Gastrocnemius medialis (tissue), 4 donors: ENCODE measurements around the gene PTPRF. TPM values are rescaled to one million over a fixed set of nuclear protein-coding genes. Genes with fewer than 3 reads are reported as not detected.

Experiments used
- ATAC-seq, 2 donors: fragments of 150-250 bp; one replicate each; pipeline ENCODE4 v1.9.1; 2016
- DNase-seq, 2 donors: peaks; one replicate each; pipeline ENCODE4 v3.0.0-alpha.2; 2019
- H3K27ac ChIP-seq, 4 donors: fragments of 200-600 bp; sonication (generic); 1 replicate in 1 of 4; 2 replicates in 3 of 4; pipeline ENCODE4 v1.5.1; 2016 to 2018; ENCODE audit warnings: mild to moderate bottlenecking in 2 of 4, moderate library complexity in 1 of 4
- H3K27me3 ChIP-seq, 3 donors: fragments of 200-600 bp; sonication (generic) in 2 of 3; 1 replicate in 1 of 3; 2 replicates in 2 of 3; pipeline versions ENCODE4 v1.5.1 to v1.6.0; 2016 to 2019; ENCODE audit warnings: mild to moderate bottlenecking in 1 of 3, moderate library complexity in 1 of 3
- H3K36me3 ChIP-seq, 2 donors: fragments of 200-600 bp; sonication (generic) in 1 of 2; one replicate each; pipeline ENCODE4 v1.5.1; 2017 to 2018
- H3K4me1 ChIP-seq, 2 donors: fragments of 200-600 bp; sonication (generic) in 1 of 2; one replicate each; pipeline ENCODE4 v1.5.1; 2016 to 2017; ENCODE audit warnings: mild to moderate bottlenecking in 2 of 2
- H3K4me3 ChIP-seq, 4 donors: fragments of 200-600 bp; sonication (generic) in 3 of 4; 1 replicate in 1 of 4; 2 replicates in 3 of 4; pipeline ENCODE4 v1.5.1; 2016 to 2019; ENCODE audit warnings: mild to moderate bottlenecking in 2 of 4
- H3K9me3 ChIP-seq, 3 donors: fragments of 200-600 bp; sonication (generic) in 2 of 3; 1 replicate in 1 of 3; 2 replicates in 2 of 3; pipeline ENCODE4 v1.5.1; 2016 to 2019
- CTCF ChIP-seq, 5 experiments: fragments of 450-650 bp in 3 of 5; fragments of 200-600 bp in 2 of 5; sonication (generic) in 2 of 5; IDR thresholded peaks in 4 of 5; conservative IDR thresholded peaks in 1 of 5; 1 replicate in 4 of 5; 2 replicates in 1 of 5; pipeline ENCODE4 v1.5.1; 2016 to 2019; ENCODE audit warnings: antibody characterized with exemption in 5 of 5, mild to moderate bottlenecking in 3 of 5, moderate library complexity in 3 of 5
- POLR2A ChIP-seq, 2 donors: fragments of 450-650 bp; IDR thresholded peaks; one replicate each; pipeline ENCODE4 v1.6.1; 2017; ENCODE audit warnings: antibody characterized with exemption in 2 of 2, mild to moderate bottlenecking in 2 of 2, moderate library complexity in 2 of 2
- in situ Hi-C, 4 donors: fragments of 200-750 bp; cut with MboI; loops; one replicate each; pipeline versions ENCODE4 v1.15.0 to v1.8.0; 2017; ENCODE audit warnings: low sequenced_read_pairs in 4 of 4
- intact Hi-C: fragments of 100-400 bp; cut with DNase I; formaldehyde crosslinking; loops from one replicate; pipeline ENCODE4 v1.15.1; 2023; ENCODE audit warnings: low total_unique reads
- total RNA-seq, 4 donors: library from RNA; depleted of rRNA; stranded (reverse); fragments of >200 nt; gene quantifications; one replicate each; pipeline versions ENCODE4 v1.1.0 to v1.2.3, GENCODE V29; 2016

Gene PTPRF
- total RNA-seq, 4 donors from 2014 or later, result 1.8 to 2.6 (median 2.5) TPM

GRCh38 chr1:43570277-43570676 lies 39.6 kb downstream of the PTPRF start:
- intact Hi-C loops, result no loop called here

GRCh38 chr1:43570715-43571114 lies 40.0 kb downstream of the PTPRF start:
- Histone ChIP-seq H3K9me3 (no peaks in the 10 kb centered on the region), H3K27ac (no peak overlapping the region), H3K27me3 (peaks cover 0 to 3% (median 2%) of the 10 kb centered on the region in 3 donors), H3K36me3 (no peaks in the 10 kb centered on the region), H3K4me3 (no peak overlapping the region), H3K4me1 (peaks cover 0 to 6% of the 10 kb centered on the region in 2 donors)
- TF ChIP-seq CTCF (IDR thresholded peaks at IDR 0.05 in 4 of 5, conservative IDR thresholded peaks at IDR 0.05 in 1 of 5) (no peak), POLR2A (IDR thresholded peaks at IDR 0.05) (no peak)
- in situ Hi-C loops (no loop called here), intact Hi-C loops (no loop called here)
- ATAC-seq (no peak), DNase-seq (no peak)

More at GRCh38 chr1:43570277-43570676, 39.6 kb downstream of the PTPRF start:
- TF ChIP-seq CTCF (IDR thresholded peaks at IDR 0.05 in 4 of 5, conservative IDR thresholded peaks at IDR 0.05 in 1 of 5) (no peak), POLR2A (IDR thresholded peaks at IDR 0.05) (no peak)
- ATAC-seq (no peak), DNase-seq (no peak)
- Histone ChIP-seq H3K9me3 (no peaks in the 10 kb centered on the region), H3K36me3 (no peaks in the 10 kb centered on the region), H3K27ac (no peak overlapping the region), H3K4me3 (no peak overlapping the region), H3K27me3 (peaks cover 0 to 7% (median 3%) of the 10 kb centered on the region in 3 donors), H3K4me1 (peaks cover 0 to 6% of the 10 kb centered on the region in 2 donors)
- in situ Hi-C loops, result no loop called here

- intact Hi-C loops (no loop called here), in situ Hi-C loops (no loop called here)
- ATAC-seq (no peak), DNase-seq (no peak)
- no peaks in the 10 kb centered on the region for H3K4me1 ChIP-seq
- H3K27ac ChIP-seq, result no peak overlapping the region
- H3K9me3 ChIP-seq, result no peaks in the 10 kb centered on the region
- no peaks in the 10 kb centered on the region for H3K36me3 ChIP-seq
- no peak for TF ChIP-seq CTCF (IDR thresholded peaks at IDR 0.05 in 4 of 5, conservative IDR thresholded peaks at IDR 0.05 in 1 of 5)
- TF ChIP-seq POLR2A (IDR thresholded peaks at IDR 0.05), result no peak
- H3K27me3 ChIP-seq, result no peaks in the 10 kb centered on the region
- no peak overlapping the region for H3K4me3 ChIP-seq
Observed at GRCh38 chr1:43572084-43572483, 41.4 kb downstream of the PTPRF start.

GRCh38 chr1:43572538-43572937 lies 41.9 kb downstream of the PTPRF start:
- TF ChIP-seq CTCF (IDR thresholded peaks at IDR 0.05 in 4 of 5, conservative IDR thresholded peaks at IDR 0.05 in 1 of 5) (no peak), POLR2A (IDR thresholded peaks at IDR 0.05) (no peak)
- in situ Hi-C loops, result no loop called here
- Histone ChIP-seq H3K4me1 (no peaks in the 10 kb centered on the region), H3K27me3 (no peaks in the 10 kb centered on the region), H3K4me3 (no peak overlapping the region), H3K9me3 (no peaks in the 10 kb centered on the region), H3K36me3 (no peaks in the 10 kb centered on the region), H3K27ac (no peak overlapping the region)
- intact Hi-C loops, result no loop called here
- ATAC-seq, result no peak
- no peak for DNase-seq
